CD4-positive, alpha-beta T cell treated with Interleukin-6 for 4 hours (primary cell): ENCODE measurements around the gene SLC44A3.

Experiments used
- DNase-seq: peaks from one replicate; pipeline ENCODE4 v3.0.0-alpha.2; 2020; ENCODE audit warnings: mixed read lengths

Gene SLC44A3

GRCh38 chr1:94912263-94913184 lies 92.4 kb downstream of the SLC44A3 start:
- no peak for DNase-seq

GRCh38 chr1:94917251-94917650 lies 97.1 kb downstream of the SLC44A3 start:
- DNase-seq = no peak

- no peak for DNase-seq
Observed at GRCh38 chr1:94919241-94920030, 99.3 kb downstream of the SLC44A3 start.

GRCh38 chr1:94920061-94920460 lies 99.9 kb downstream of the SLC44A3 start:
- DNase-seq = no peak

GRCh38 chr1:94921977-94922376 lies 101.8 kb downstream of the SLC44A3 start:
- DNase-seq = no peak

GRCh38 chr1:94922761-94923331 lies 102.7 kb downstream of the SLC44A3 start:
- no peak for DNase-seq

GRCh38 chr1:94925004-94925403 lies 104.8 kb downstream of the SLC44A3 start:
- DNase-seq = no peak

- DNase-seq = peak; percentile 3
Observed at GRCh38 chr1:94925561-94926125, 105.5 kb downstream of the SLC44A3 start.

- peak; percentile 37 for DNase-seq
Observed at GRCh38 chr1:94926126-94926914, 106.2 kb downstream of the SLC44A3 start.

GRCh38 chr1:94926915-94927404 lies 106.8 kb downstream of the SLC44A3 start, which contains the start of gene CNN3:
Gene CNN3 (minus strand): TSS chr1:94927110. CDS start chr1:94926894, 216 bp downstream.
- peak; percentile 79 for DNase-seq

- peak; percentile 11 for DNase-seq
Observed at GRCh38 chr1:94927405-94928175, 107.4 kb downstream of the SLC44A3 start.

- no peak for DNase-seq
Observed at GRCh38 chr1:94928293-94928939, 108.3 kb downstream of the SLC44A3 start.

GRCh38 chr1:94929351-94930217 lies 109.4 kb downstream of the SLC44A3 start:
- DNase-seq = no peak

- no peak for DNase-seq
Observed at GRCh38 chr1:94931254-94931841, 111.2 kb downstream of the SLC44A3 start.

- DNase-seq = no peak
Observed at GRCh38 chr1:94934551-94934950, 114.4 kb downstream of the SLC44A3 start.

- no peak for DNase-seq
Observed at GRCh38 chr1:94935034-94935433, 114.9 kb downstream of the SLC44A3 start.

- no peak for DNase-seq
Observed at GRCh38 chr1:94935476-94935875, 115.3 kb downstream of the SLC44A3 start.

GRCh38 chr1:94936861-94937620 lies 116.9 kb downstream of the SLC44A3 start:
- no peak for DNase-seq
